Endothelial cell of umbilical vein (primary cell): Measurements from ENCODE around the gene DYDC2. TPM values are rescaled to one million over a fixed set of nuclear protein-coding genes. Genes with fewer than 3 reads are reported as not detected.

Source experiments
- BruUV-seq: library from RNA; stranded (reverse); fragments of 400-500 nt; replicated peaks from 2 replicates; lab custom pipeline; 2021; lab: Mats Ljungman, UMichigan
- CTCF ChIA-PET: fragments of 300-600, 350-600 bp; sonication (Branson Sonifier 250); formaldehyde crosslinking; loops from one replicate; lab custom pipeline; 2021; ENCODE audit warnings: antibody characterized with exemption, inconsistent platforms; lab: Charles Lee
- POLR2A ChIA-PET: fragments of 300-600, 350-600 bp; sonication (Branson Sonifier 250); formaldehyde crosslinking; loops from one replicate; lab custom pipeline; 2021; ENCODE audit warnings: antibody characterized with exemption, inconsistent platforms; lab: Charles Lee
- DNase-seq: peaks from one replicate; pipeline ENCODE4 v3.0.0-alpha.2; 2011; ENCODE audit warnings: low read depth, low spot score
- FAIRE-seq: peaks from 2 replicates; lab custom pipeline; 2011; peaks lifted over from hg19 to GRCh38; lab: Jason Lieb, UNC
- H2AFZ ChIP-seq: 2 replicates; pipeline ENCODE4 v1.6.0; 2012; ENCODE audit warnings: low read depth, low read length, control low read depth, inconsistent platforms
- H3K27ac ChIP-seq: 2 replicates; pipeline ENCODE4 v1.5.1; 2011; ENCODE audit warnings: low read depth, mild to moderate bottlenecking, control low read depth, low read length, moderate library complexity; ENCODE audit not compliant: insufficient read depth
- H3K27me3 ChIP-seq, 2 experiments: 2 replicates each; pipeline versions ENCODE4 v1.6.0 to v1.6.1; 2011; ENCODE audit warnings: low read length in 2 of 2, mixed read lengths in 1 of 2; ENCODE audit not compliant: control insufficient read depth in 2 of 2, insufficient read depth in 2 of 2
- H3K36me3 ChIP-seq, 2 experiments: 2 replicates in 1 of 2; 3 replicates in 1 of 2; pipeline ENCODE4 v1.5.1; 2011; ENCODE audit warnings: low read length in 2 of 2, mild to moderate bottlenecking in 1 of 2, moderate library complexity in 1 of 2; ENCODE audit not compliant: control insufficient read depth in 2 of 2, insufficient read depth in 2 of 2; ENCODE audit errors: extremely low read depth in 1 of 2
- H3K4me1 ChIP-seq: 3 replicates; pipeline ENCODE4 v1.5.1; 2011; ENCODE audit warnings: mild to moderate bottlenecking, low read length; ENCODE audit not compliant: control insufficient read depth, insufficient read depth; ENCODE audit errors: extremely low read depth
- H3K4me2 ChIP-seq: 2 replicates; pipeline ENCODE4 v1.6.1; 2011; ENCODE audit warnings: low read length, control low read depth, mixed read lengths; ENCODE audit not compliant: insufficient read depth
- H3K4me3 ChIP-seq, 3 experiments: fragments of 200-600 bp in 1 of 3; sonication (generic), shearing (Covaris generic) in 1 of 3; replicated peaks in 1 of 3; 2 replicates each; pipeline ENCODE4 v1.5.1; 2011 to 2016; ENCODE audit warnings: control low read depth in 3 of 3, low read length in 3 of 3, mild to moderate bottlenecking in 2 of 3, inconsistent platforms in 1 of 3, low read depth in 1 of 3, moderate library complexity in 1 of 3; ENCODE audit not compliant: insufficient read depth in 1 of 3
- H3K79me2 ChIP-seq: 2 replicates; pipeline ENCODE4 v1.6.0; 2012; ENCODE audit warnings: low read length, inconsistent platforms; ENCODE audit not compliant: control insufficient read depth, insufficient read depth
- H3K9ac ChIP-seq: replicated peaks from 2 replicates; pipeline ENCODE3; 2011; ENCODE audit warnings: low read length, control low read depth; ENCODE audit not compliant: insufficient read depth; ENCODE audit errors: extremely low read depth
- H3K9me1 ChIP-seq: replicated peaks from 3 replicates; pipeline ENCODE4 v1.6.0; 2011; ENCODE audit warnings: mild to moderate bottlenecking, low read length; ENCODE audit not compliant: control insufficient read depth, insufficient read depth; ENCODE audit errors: extremely low read depth
- H3K9me3 ChIP-seq: replicated peaks from 2 replicates; pipeline ENCODE4 v1.5.1; 2012; ENCODE audit warnings: low read length, inconsistent platforms; ENCODE audit not compliant: control insufficient read depth, insufficient read depth
- H4K20me1 ChIP-seq: replicated peaks from 2 replicates; pipeline ENCODE3; 2011; ENCODE audit warnings: mild to moderate bottlenecking, low read length; ENCODE audit not compliant: control insufficient read depth, insufficient read depth; ENCODE audit errors: extremely low read depth
- CTCF ChIP-seq, 2 donors: IDR thresholded peaks; 1 replicate in 1 of 2; 2 replicates in 1 of 2; pipeline ENCODE4 v1.5.1; 2011; ENCODE audit warnings: low read length in 2 of 2, mild to moderate bottlenecking in 2 of 2, moderate library complexity in 2 of 2, control low read depth in 1 of 2, inconsistent platforms in 1 of 2, low read depth in 1 of 2; ENCODE audit not compliant: insufficient read depth in 1 of 2; ENCODE audit errors: extremely low read depth in 1 of 2
- EZH2 ChIP-seq: IDR thresholded peaks from 2 replicates; pipeline ENCODE4 v1.6.1; 2012; ENCODE audit warnings: borderline replicate concordance, low read depth, mild to moderate bottlenecking, moderate library complexity, low read length, inconsistent platforms; ENCODE audit not compliant: severe bottlenecking
- FOS ChIP-seq: IDR thresholded peaks from 2 replicates; pipeline ENCODE4 v1.6.1; 2011; ENCODE audit warnings: mild to moderate bottlenecking, low read length, moderate library complexity, borderline replicate concordance; ENCODE audit not compliant: insufficient read depth
- GATA2 ChIP-seq: IDR thresholded peaks from 2 replicates; pipeline ENCODE4 v1.7.0; 2011; ENCODE audit warnings: low read depth, mild to moderate bottlenecking, moderate library complexity, mixed read lengths, low read length; ENCODE audit not compliant: insufficient read length, insufficient read depth
- JUN ChIP-seq: IDR thresholded peaks from 2 replicates; pipeline ENCODE4 v1.6.1; 2011; ENCODE audit warnings: borderline replicate concordance, low read depth; ENCODE audit not compliant: insufficient read length, insufficient read depth
- MAX ChIP-seq: IDR thresholded peaks from 2 replicates; pipeline ENCODE4 v1.6.1; 2011; ENCODE audit not compliant: insufficient read depth, insufficient read length
- MYC ChIP-seq: IDR thresholded peaks from one replicate; pipeline ENCODE4 v1.6.1; 2011; ENCODE audit warnings: mild to moderate bottlenecking, low read depth, low read length
- POLR2A ChIP-seq: IDR thresholded peaks from 2 replicates; pipeline ENCODE4 v1.6.1; 2012; ENCODE audit warnings: low read depth, mild to moderate bottlenecking, control low read depth, low read length
- POLR2AphosphoS5 ChIP-seq: IDR thresholded peaks from 2 replicates; pipeline ENCODE4 v1.6.1; 2012; ENCODE audit warnings: low read depth, mild to moderate bottlenecking, control low read depth, low read length, moderate library complexity; ENCODE audit not compliant: insufficient read depth
- dilution Hi-C: fragments of 300-500 bp; cut with MboI; formaldehyde crosslinking; loops from one replicate; pipeline ENCODE4 v1.15.0; 2019; ENCODE audit warnings: low sequenced_read_pairs; ENCODE audit not compliant: extremely low pct_ligation_motif_present
- intact Hi-C: fragments of 100-400 bp; cut with micrococcal nuclease; formaldehyde crosslinking; loops from one replicate; pipeline ENCODE4 v1.10.0; 2022
- polyA plus RNA-seq, 4 experiments: library from polyadenylated mRNA; depleted of rRNA in 3 of 4; stranded (reverse) in 3 of 4; unstranded in 1 of 4; fragments of >200 nt; gene quantifications; 2 replicates each; pipeline versions ENCODE4 v1.2.1 to v1.2.3, GENCODE V29; 2011 to 2012; ENCODE audit warnings: missing spikeins in 1 of 4
- total RNA-seq: library from RNA; stranded (reverse); gene quantifications from 2 replicates; pipeline ENCODE4 v1.2.3, GENCODE V29; 2021

DYDC2 gene
- total and polyA plus RNA-seq, 2 donors (not counting 3 experiments of a cell fraction or from before 2014, with no cell fraction given) = not detected

GRCh38 chr10:80411267-80411668, 54.7 kb downstream of the DYDC2 start:
- Histone ChIP-seq H4K20me1 (no peaks in the 10 kb centered on the region), H3K27ac (peak overlapping the region; percentile 93), H3K9ac (peak overlapping the region; percentile 88), H3K4me3 (peak overlapping the region in 1 of 3 experiments; percentile 89), H3K79me2 (peaks cover 65% of the 10 kb centered on the region), H3K4me1 (peaks cover 69% of the 10 kb centered on the region), H3K27me3 (no peaks in the 10 kb centered on the region), H3K36me3 (peaks cover 0 to 4% of the 10 kb centered on the region in 2 experiments), H3K4me2 (peak overlapping the region; percentile 77), H3K9me3 (no peaks in the 10 kb centered on the region), H3K9me1 (no peaks in the 10 kb centered on the region), H2AFZ (no peak overlapping the region)
- dilution Hi-C loops = no loop called here
- peak; percentile 97 for DNase-seq
- no TSS peak for BruUV-seq
- intact Hi-C loops = loop anchor here (1.0 to 5.0 kb wide), 3 partner anchors 23 to 209 kb away; no protein-coding TSS in a partner anchor
- peak; percentile 92 for FAIRE-seq
- ChIA-PET CTCF (interaction anchor here (1.6 to 3.3 kb wide), 5 partner anchors 29 to 99 kb away, joined by 4 to 29 read pairs (median 9); no protein-coding TSS in a partner anchor), POLR2A (interaction anchor here (0.6 kb wide), 1 partner anchor 91 kb away, joined by 3 read pairs; no protein-coding TSS in a partner anchor)
- TF ChIP-seq JUN (no peak), POLR2A (peak; percentile 88), FOS (peak; percentile 21), EZH2 (no peak), MYC (peak; percentile 55), MAX (no peak), POLR2AphosphoS5 (peak; percentile 81), CTCF (IDR thresholded peaks at IDR 0.05; ENCODE audit: extremely low read depth in 1 of 2, insufficient read depth in 1 of 2, low read depth in 1 of 2, low read length in 2 of 2) (no peak), GATA2 (peak; percentile 42)
